HG02759 (cell line): Measurements from ENCODE around the gene CDC16.
"Not testable (repeated sequence)": the region's sequence is repeated elsewhere in the genome, so short reads cannot be mapped to it uniquely, and the experiment has no call there.

Source experiments
- ATAC-seq: cut with Tn5 transposase; IDR thresholded peaks from one replicate; pipeline ENCODE4 v1.9.1; 2021; ENCODE audit warnings: mild to moderate bottlenecking, moderate library complexity; ENCODE audit not compliant: unreplicated experiment

Gene CDC16, protein sequence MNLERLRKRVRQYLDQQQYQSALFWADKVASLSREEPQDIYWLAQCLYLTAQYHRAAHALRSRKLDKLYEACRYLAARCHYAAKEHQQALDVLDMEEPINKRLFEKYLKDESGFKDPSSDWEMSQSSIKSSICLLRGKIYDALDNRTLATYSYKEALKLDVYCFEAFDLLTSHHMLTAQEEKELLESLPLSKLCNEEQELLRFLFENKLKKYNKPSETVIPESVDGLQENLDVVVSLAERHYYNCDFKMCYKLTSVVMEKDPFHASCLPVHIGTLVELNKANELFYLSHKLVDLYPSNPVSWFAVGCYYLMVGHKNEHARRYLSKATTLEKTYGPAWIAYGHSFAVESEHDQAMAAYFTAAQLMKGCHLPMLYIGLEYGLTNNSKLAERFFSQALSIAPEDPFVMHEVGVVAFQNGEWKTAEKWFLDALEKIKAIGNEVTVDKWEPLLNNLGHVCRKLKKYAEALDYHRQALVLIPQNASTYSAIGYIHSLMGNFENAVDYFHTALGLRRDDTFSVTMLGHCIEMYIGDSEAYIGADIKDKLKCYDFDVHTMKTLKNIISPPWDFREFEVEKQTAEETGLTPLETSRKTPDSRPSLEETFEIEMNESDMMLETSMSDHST

DNA sequence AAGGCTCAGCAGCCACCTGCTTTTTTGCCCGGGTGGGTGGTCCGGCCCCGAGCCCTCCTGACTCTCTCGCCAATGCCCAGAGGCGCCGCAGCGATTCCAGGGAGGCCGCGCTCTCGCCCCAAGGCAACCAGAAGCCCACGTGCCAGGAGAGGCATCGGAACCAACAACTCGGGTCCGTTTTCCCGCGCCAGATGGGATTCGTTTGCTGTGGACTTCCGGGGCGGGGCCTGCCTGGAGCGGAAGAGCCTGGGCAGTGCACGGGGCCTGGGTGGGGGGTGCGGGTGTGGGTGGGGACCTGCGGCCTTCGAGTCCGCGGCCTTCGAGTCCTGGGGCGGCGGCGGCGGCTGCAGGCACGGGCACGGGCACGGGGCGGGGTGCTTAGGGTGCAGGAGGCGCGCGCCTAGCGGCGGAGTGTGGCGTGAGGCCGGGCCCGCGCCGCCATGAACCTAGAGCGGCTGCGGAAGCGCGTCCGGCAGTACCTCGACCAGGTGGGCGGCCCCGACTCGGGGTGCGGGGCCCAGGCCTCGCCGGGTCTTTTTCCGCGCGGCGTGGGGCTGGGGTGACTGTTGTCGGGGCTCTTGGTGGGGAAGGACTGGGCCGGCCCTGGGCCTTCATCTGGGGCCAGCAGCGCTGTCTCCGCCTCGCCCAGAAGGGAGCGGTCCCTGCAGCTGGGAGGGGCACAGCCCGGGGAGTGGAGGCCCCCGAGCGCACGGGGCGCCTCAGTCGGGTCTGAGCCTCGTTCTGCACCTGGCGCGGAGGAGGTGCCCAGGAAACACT is at the start of gene CDC16:
Gene CDC16 (plus strand): TSS at position 253 of the 777 bp plus-strand sequence. CDS start 188 bp downstream, at position 441.
- ATAC-seq = peak; percentile 95

- no peak for ATAC-seq
Measured at GRCh38 chr13:114185182-114185971, 49.3 kb upstream of the CDC16 start.

DNA sequence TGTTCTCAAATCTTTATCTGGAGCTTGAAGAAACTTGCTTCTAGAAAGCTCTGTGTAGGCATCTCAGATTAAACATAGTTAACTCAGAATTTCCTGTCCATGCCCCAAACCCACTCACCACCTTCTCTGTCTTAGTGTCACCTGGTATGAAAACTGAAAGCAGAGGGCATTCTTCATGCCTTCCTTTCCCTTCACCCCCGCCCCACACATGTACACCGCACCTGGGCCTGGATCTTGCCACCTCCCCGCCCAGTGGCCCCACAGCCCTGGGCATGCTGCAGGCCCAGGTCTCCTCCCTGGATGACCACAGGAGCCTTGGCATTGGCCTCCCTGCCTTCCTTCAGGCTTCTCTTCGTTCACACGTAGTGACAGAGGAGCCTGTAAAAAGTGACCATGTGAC is 39.8 kb upstream of the CDC16 start:
- no peak for ATAC-seq

- no peak for ATAC-seq
Measured at GRCh38 chr13:114196629-114197028, 38.1 kb upstream of the CDC16 start.

DNA sequence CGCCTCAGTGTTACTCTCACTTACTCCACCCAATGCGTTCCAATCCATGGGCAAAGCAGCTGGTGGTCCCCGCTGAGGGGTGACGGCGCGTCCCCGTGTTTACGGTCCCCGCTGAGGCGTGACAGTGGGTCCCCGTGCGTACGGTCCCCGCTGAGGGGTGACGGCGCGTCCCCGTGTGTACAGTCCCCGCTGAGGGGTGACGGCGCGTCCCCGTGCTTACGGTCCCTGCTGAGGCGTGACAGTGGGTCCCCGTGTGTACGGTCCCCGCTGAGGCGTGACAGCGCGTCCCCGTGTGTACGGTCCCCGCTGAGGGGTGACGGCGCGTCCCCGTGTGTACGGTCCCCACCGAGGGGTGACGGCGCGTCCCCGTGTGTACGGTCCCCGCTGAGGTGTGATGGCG is 36.1 kb upstream of the CDC16 start:
- no peak for ATAC-seq

DNA sequence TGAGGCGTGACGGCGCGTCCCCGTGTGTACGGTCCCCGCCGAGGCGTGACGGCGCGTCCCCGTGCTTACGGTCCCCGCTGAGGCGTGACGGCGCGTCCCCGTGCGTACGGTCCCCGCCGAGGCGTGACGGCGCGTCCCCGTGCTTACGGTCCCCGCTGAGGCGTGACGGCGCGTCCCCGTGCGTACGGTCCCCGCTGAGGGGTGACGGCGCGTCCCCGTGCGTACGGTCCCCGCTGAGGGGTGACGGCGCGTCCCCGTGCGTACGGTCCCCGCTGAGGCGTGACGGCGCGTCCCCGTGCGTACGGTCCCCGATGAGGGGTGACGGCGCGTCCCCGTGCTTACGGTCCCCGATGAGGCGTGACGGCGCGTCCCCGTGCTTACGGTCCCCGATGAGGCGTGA is 35.2 kb upstream of the CDC16 start:
- ATAC-seq = not testable (repeated sequence)

GRCh38 chr13:114199954-114200353 is 34.7 kb upstream of the CDC16 start:
- no peak for ATAC-seq

DNA sequence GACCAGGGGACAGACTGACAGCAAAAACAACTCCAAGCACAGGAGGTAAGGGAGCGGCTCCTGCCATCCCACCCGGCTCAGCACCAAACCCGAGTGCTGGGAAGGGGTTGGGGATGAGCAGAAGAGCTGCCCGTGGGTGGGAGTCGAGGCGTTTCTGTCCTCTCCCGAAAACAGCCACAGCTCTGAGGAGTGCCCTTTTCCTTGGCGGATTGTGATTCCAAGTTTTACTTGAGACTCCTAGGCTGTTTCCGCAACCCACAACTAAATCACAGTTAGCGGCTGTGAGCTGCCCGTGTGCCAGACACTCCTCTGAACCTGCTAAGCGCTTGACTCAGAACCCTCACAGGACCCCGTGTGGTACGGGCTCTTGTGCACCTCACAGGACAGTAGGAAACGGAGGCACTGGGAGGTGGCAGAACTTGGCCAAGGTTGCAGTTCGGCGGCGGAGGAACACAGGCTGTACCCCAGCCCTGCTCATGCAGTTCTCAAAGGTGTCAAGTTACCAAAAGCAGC is 34.2 kb upstream of the CDC16 start:
- ATAC-seq = no peak

DNA sequence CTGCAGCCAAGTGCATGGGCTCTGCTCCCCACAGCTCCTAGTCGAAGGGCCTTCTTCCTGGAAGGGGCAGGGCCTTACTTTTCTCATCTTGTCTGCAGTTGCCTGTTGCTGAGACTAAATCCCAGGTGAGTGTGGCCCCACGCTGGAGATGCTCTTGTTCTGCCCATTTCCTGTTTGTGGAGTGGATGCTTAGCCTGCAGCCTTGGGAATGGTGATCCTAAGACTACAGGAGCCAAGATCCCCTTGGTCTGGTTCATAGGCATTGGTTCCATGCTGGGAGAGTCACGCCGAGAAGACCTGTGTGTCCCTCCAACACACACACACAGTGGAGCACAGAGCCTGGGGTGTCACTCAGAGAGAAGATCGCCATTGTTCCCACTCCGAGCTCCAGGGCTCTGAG is 32.1 kb upstream of the CDC16 start:
- ATAC-seq = no peak

- no peak for ATAC-seq
Measured at GRCh38 chr13:114203536-114203935, 31.2 kb upstream of the CDC16 start.

GRCh38 chr13:114204894-114205293 is 29.8 kb upstream of the CDC16 start:
- no peak for ATAC-seq

DNA sequence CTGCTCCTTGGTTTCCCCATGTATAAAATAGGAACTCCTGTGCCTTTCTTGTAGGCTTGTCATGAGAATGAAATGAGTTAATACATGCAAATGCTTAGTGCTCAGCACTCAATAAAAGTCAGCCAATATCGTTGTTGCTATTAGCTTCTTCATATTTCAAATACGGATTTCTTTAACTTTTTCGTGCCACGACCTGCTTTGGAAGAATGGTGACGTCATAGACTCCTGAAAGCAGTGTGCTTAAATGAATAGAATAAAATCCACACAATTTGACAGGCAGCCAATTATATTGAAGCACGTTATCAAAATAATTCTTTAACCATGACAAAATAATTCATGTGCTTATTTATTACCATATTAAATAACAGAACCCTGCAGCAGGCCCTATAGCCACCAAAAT is 26.6 kb upstream of the CDC16 start:
- no peak for ATAC-seq

DNA sequence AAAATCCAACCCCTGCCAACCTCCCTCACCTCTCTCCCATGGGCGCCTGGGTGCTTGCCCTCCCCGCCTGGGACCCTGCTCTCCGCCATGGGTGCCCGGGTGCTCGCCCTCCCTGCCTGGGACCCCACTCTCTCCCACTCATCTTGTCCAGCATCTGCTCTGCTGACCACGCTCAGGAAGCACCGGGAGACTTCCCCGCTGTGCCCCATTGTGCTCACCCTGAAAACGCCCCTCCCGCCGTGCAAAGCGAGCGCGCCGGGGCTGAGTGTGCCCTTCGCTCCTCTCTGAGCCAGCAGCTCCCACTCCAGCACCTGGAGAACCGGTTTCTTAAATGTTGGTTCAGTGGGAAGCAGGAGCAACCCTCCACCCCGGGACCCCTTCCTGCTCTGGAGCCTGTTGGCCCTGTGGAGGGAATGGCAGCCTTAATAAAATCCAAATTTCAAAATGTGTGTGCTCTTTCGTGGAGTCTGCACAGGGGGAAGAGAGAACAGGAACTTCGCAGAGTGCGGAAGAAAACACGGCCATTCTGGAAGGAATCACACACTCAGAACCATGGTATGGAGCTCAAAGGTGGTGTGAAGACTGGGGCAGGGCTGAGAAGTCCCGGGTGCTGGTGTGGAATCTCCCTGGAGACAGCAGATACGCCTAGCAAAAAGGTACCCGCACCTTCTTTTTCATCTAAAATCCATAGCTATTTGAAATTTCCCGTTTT is 23.1 kb upstream of the CDC16 start:
- ATAC-seq = no peak

GRCh38 chr13:114212158-114212495 is 22.6 kb upstream of the CDC16 start:
- no peak for ATAC-seq

DNA sequence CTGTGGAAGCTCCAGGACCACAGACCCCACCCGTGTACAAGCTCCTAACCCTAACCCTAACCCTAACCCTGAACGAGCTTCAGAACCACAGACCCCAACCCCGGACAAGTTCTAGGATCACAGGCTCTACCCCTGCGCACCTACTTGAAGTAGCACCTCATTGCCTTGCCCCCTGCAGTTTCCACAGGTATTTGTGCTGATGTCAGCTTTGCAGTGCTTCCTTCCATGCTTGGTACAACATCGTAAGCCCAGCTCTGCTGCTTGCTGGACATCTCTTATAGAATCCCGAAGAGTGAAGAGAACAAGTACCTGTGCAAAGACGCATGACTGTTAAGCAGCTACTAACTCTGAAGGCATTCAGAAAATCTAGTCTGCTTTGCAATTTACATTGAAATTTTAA is 20.7 kb upstream of the CDC16 start:
- ATAC-seq = no peak

GRCh38 chr13:114219392-114219791 is 15.3 kb upstream of the CDC16 start:
- ATAC-seq = no peak

DNA sequence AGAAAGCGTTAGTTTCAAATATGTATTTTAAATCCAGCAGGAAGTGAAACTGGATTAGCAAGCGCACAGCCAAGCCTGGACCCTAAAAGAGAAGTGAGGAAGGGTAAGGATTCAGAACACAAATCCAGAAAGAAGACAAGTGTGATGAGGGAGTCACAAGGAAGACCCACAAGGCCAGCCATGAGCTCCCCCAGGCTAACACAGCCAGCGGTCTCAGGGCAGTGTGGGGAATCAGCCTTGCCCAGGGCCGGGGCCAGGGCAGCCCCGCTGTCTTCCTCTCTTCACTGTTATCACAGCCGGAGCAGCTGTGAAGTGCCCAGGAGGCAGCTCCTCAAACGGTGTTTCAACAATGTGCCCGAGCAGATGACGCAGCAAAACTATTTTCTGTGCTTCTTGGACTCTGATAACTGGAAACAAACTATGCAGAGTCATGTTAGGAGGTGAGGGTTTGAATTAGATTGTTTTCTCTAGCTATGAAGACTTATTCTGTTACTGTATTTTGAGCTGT is 12.2 kb upstream of the CDC16 start:
- ATAC-seq = no peak

DNA sequence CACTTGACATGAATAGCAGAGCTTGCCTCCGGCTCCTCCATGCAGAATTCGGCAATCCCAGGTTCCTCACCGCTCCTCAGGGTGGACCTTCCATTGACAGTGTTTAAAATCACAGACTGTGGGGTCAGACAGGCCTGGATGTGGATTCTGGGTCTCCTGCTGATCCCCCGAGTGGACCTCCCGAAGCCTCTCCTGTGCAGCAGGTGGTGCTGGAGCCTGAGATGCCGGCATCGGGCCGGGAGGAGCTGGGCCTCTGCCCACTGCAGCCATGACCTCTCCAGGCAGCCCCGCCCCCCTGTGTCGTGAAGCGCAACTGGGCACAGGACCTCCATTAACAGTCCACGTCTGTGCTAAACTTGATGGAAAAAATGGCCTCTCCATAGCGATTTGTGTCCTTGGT is 10.5 kb upstream of the CDC16 start:
- no peak for ATAC-seq

DNA sequence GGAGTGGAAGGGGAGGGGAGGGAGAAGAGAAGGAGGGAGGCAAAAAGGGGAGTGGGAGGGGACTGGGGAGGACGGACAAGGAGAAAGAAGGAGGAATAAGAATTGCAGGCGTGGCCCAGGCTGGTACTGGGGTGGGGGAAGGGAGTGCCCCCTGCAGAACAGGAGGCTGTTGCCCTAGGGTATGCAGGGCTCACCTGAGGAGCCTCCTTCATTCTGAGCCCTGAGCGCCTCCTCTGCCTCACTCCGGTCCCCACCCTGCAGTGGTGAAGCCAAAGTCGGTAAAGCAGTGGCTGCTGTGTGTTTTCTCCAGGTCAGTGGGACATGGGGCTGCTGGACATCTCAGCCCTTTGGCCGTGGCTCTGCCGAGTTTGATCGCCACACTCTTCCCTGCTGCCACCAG is 9.1 kb upstream of the CDC16 start:
- ATAC-seq = no peak

DNA sequence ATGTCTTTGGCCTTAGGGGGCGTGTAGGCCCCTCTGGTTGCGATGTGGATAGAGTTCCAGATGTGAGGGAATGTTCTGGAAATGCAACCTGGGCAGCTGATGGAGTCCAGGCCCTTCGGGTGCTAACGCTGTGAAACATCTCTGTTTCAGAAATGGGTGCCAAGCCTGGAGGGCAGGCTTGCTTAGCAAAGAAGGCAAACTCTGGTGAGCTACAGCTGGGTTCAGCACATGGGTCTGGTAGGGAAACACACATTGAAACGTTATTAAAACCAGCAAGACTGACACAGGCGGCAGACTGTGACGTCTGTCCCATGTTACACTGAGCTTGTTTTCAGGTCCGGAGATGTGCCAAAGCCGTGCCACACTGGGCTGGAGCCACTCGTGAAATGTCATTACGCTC is 8.6 kb upstream of the CDC16 start:
- no peak for ATAC-seq
